Progenitor cell of endocrine pancreas (in vitro differentiated cells): ENCODE results near the gene APOD. TPM values are rescaled to one million over a fixed set of nuclear protein-coding genes. Genes with fewer than 3 reads are reported as not detected.
"Not testable (repeated sequence)": the region's sequence is repeated elsewhere in the genome, so short reads cannot be mapped to it uniquely, and the experiment has no call there.

Source experiments
- DNase-seq: peaks from one replicate; pipeline ENCODE4 v3.0.0; 2021; ENCODE audit warnings: low spot score; ENCODE audit not compliant: unreplicated experiment
- H3K27ac Mint-ChIP-seq: 2 replicates; pipeline ENCODE4 v1.8.0; 2021; ENCODE audit warnings: mild to moderate bottlenecking, moderate library complexity, mixed read lengths
- H3K27me3 Mint-ChIP-seq: 2 replicates; pipeline ENCODE4 v1.8.0; 2021; ENCODE audit warnings: mixed read lengths
- H3K36me3 Mint-ChIP-seq: 2 replicates; pipeline ENCODE4 v1.8.0; 2022; ENCODE audit warnings: mixed read lengths; ENCODE audit not compliant: insufficient read depth
- H3K4me1 Mint-ChIP-seq: 2 replicates; pipeline ENCODE4 v1.8.0; 2021; ENCODE audit warnings: low read depth, mixed read lengths
- H3K4me3 Mint-ChIP-seq: 2 replicates; pipeline ENCODE4 v1.8.0; 2021; ENCODE audit warnings: low read depth, mild to moderate bottlenecking, moderate library complexity, mixed read lengths
- H3K9me3 Mint-ChIP-seq: 2 replicates; pipeline ENCODE4 v1.8.0; 2021; ENCODE audit warnings: low read depth, mixed read lengths
- total RNA-seq: library from RNA; stranded (reverse); gene quantifications from 2 replicates; pipeline ENCODE4 v1.2.1, GENCODE V29; 2021

The APOD gene
- total RNA-seq, 1 donor from 2014 or later = not detected

GRCh38 chr3:195624171-195624570 lies 40.4 kb upstream of the APOD start:
- DNase-seq, H3K9me3 Mint-ChIP-seq, H3K27ac Mint-ChIP-seq, H3K36me3 Mint-ChIP-seq, H3K4me1 Mint-ChIP-seq, H3K4me3 Mint-ChIP-seq: not testable (repeated sequence)
- H3K27me3 Mint-ChIP-seq = peaks cover 18% of the 10 kb centered on the region

DNA sequence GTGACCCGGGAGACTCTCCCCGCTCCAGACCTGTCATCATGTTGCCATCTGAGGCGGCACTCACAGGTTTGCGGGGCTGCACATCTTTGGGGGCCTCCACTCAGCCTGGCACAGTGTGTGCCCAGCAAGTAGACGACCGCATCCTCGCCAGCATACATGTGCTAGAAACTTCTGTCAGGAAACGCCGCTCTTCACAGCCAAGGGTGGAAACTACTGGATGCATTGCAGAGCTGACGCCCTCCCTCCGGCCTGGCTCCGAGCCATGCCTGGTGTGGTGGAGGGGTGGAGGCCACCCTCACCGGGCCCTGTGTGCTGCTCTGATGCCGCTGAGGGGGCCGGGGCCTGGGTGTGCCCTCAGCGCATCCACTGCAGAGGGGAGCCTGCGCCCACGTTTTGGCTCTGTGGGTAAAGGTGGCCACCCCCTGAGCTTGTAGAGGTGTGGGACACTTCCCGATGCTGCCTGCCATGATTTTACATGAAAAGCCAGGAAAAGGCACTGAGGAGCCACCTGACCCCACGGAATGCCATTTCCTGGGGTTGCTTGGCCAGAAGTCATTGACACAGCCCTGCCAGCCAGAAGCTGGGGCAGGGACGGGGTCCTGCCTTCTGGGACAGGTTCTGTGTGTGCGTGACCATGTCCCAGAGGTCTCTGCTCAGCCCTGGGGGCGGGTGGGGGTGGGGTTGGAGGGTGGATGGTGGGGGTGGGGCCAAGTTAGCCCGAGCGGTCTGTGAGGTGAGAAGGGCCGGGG lies 39.7 kb upstream of the APOD start:
- peaks cover 15% of the 10 kb centered on the region for H3K27me3 Mint-ChIP-seq
- not testable (repeated sequence) for H3K4me3 Mint-ChIP-seq, DNase-seq

DNA sequence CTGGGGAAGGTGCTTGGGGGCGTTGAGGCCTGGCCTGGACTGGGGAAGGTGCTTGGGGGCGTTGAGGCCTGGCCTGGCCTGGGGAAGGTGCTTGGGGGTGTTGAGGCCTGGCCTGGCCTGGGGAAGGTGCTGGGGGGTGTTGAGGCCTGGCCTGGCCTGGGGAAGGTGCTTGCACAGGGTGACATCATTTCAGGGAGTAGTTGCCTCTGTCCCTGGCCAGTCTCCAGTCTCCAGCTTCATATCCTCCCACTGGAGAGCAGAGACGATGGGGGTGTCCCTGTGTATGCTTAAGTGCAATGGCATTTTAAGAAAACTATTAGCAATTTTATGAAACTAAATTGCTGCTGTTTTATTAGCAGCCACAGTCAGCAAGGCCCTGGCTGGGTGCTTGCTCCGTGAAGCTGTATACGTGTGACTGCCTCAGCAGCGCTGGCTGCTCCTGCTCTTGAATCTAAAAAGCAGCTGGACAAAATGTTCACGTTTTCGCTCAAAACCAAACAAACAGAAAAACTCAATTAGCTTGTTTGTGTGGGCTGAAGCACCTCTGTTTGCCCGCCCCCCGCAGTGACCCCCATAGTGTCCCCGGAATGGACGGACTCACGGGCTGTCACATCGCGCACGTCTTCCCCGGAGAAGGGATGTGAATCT lies 38.9 kb upstream of the APOD start:
- not testable (repeated sequence) for H3K27ac Mint-ChIP-seq, DNase-seq, H3K9me3 Mint-ChIP-seq, H3K4me3 Mint-ChIP-seq, H3K36me3 Mint-ChIP-seq, H3K4me1 Mint-ChIP-seq
- peaks cover 10% of the 10 kb centered on the region for H3K27me3 Mint-ChIP-seq

More for the DNA sequence above, 39.7 kb upstream of the APOD start:
- not testable (repeated sequence) for H3K4me1 Mint-ChIP-seq, H3K27ac Mint-ChIP-seq, H3K36me3 Mint-ChIP-seq, H3K9me3 Mint-ChIP-seq

GRCh38 chr3:195622012-195622411 lies 38.3 kb upstream of the APOD start:
- not testable (repeated sequence) for DNase-seq, H3K4me1 Mint-ChIP-seq, H3K9me3 Mint-ChIP-seq, H3K27ac Mint-ChIP-seq, H3K36me3 Mint-ChIP-seq, H3K4me3 Mint-ChIP-seq, H3K27me3 Mint-ChIP-seq

DNA sequence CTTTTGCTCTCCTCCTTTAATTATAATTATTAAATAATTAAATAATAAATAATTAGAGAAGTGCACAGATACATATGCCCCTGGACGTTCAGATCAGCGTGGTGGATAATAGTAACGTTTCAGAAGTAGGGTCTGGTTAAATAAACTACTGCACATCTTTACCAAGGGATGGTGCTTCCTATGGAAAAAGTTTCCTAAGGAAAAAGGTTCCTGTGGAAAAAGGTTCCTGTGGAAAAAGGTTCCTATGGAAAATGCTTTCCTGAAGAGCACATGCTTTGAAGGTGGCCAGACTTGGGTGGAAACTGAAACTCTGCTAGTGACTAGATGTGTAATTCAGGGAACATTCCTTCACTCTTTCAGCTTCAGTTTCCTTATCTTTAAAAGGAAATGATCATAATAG lies 37.4 kb upstream of the APOD start:
- H3K36me3 Mint-ChIP-seq, H3K27me3 Mint-ChIP-seq, DNase-seq, H3K4me1 Mint-ChIP-seq, H3K27ac Mint-ChIP-seq, H3K9me3 Mint-ChIP-seq, H3K4me3 Mint-ChIP-seq: not testable (repeated sequence)

DNA sequence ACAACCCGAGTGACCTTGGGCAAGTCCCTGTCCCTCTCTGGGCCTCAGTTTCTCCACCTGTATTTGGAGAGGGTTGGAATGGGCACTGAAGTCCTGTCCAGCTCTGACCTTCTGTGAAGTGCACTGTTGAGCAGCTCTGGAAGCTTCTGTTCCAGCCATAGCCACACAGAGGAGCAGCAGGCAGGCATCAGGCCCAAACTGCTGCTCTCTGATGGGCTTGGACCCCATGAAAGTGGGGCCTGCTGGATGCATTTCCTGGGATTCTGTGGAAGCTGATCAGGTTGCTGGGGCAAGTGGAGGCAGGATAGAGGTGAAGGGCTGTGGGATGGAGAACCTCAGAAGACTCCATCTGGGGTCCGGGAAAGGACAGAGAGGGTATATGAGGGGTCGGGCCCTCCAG lies 36.7 kb upstream of the APOD start:
- H3K9me3 Mint-ChIP-seq = not testable (repeated sequence)

DNA sequence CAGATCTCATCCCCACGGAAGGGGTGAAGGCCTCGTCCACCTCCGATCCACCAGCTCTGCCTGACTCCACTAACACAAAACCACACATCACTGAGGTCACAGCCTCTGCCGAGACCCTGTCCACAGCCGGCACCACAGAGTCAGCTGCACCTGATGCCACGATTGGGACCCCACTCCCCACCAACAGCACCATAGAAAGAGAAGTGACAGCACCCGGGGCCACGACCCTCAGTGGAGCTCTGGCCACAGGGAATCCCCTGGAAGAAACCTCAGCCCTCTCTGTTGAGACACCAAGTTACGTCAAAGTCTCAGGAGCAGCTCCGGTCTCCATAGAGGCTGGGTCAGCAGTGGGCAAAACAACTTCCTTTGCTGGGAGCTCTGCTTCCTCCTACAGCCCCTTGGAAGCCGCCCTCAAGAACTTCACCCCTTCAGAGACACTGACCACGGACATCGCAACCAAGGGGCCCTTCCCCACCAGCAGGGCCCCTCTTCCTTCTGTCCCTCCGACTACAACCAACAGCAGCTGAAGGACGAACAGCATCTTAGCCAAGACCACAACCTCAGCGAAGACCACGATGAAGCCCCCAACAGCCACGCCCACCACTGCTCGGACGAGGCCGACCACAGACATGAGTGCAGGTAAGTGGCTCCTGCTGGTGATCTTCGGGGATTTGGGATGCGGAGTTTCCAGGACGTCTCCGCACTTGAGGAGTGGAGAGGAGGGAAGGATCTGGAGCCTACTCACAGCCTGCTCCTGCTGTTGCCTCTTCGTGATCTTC lies 36.0 kb upstream of the APOD start:
- not testable (repeated sequence) for DNase-seq, H3K36me3 Mint-ChIP-seq, H3K9me3 Mint-ChIP-seq, H3K4me3 Mint-ChIP-seq, H3K4me1 Mint-ChIP-seq, H3K27me3 Mint-ChIP-seq
- H3K27ac Mint-ChIP-seq = peak overlapping the region; percentile 9

More for the DNA sequence above, 36.7 kb upstream of the APOD start:
- not testable (repeated sequence) for DNase-seq, H3K36me3 Mint-ChIP-seq, H3K4me3 Mint-ChIP-seq, H3K27ac Mint-ChIP-seq, H3K4me1 Mint-ChIP-seq, H3K27me3 Mint-ChIP-seq

- not testable (repeated sequence) for H3K9me3 Mint-ChIP-seq, DNase-seq, H3K27ac Mint-ChIP-seq, H3K4me1 Mint-ChIP-seq, H3K36me3 Mint-ChIP-seq, H3K4me3 Mint-ChIP-seq, H3K27me3 Mint-ChIP-seq
Measured at GRCh38 chr3:195617784-195618659, 34.3 kb upstream of the APOD start.

- H3K4me3 Mint-ChIP-seq, H3K4me1 Mint-ChIP-seq, H3K9me3 Mint-ChIP-seq, H3K27ac Mint-ChIP-seq, H3K27me3 Mint-ChIP-seq, DNase-seq, H3K36me3 Mint-ChIP-seq: not testable (repeated sequence)
Measured at GRCh38 chr3:195617134-195617533, 33.4 kb upstream of the APOD start.
